Activated B cell treated with CpG ODN at 0.5 μM for 24 hours (primary cell): ENCODE measurements around the gene CD70. TPM values are rescaled to one million over a fixed set of nuclear protein-coding genes. Genes with fewer than 3 reads are reported as not detected.
"Not testable (repeated sequence)": the region's sequence is repeated elsewhere in the genome, so short reads cannot be mapped to it uniquely, and the experiment has no call there.

Source experiments
- ATAC-seq: fragments of 200-7000 bp; cut with Tn5 transposase; one replicate; pipeline ENCODE4 v1.10.0; 2021; ENCODE audit warnings: low read depth, mild to moderate bottlenecking, moderate library complexity
- CTCF ChIA-PET: fragments of 350-600 bp; sonication (Branson Sonifier 250); formaldehyde crosslinking; loops from one replicate; lab custom pipeline; 2021; ENCODE audit warnings: antibody characterized with exemption; lab: Charles Lee
- POLR2A ChIA-PET: fragments of 350-600 bp; sonication (Branson Sonifier 250); formaldehyde crosslinking; loops from one replicate; lab custom pipeline; 2021; ENCODE audit warnings: antibody characterized with exemption; lab: Charles Lee
- DNase-seq: peaks from one replicate; pipeline ENCODE4 v3.0.0; 2022
- H3K27ac Mint-ChIP-seq: one replicate; pipeline ENCODE4 v1.8.0; 2020; ENCODE audit warnings: mixed read lengths
- H3K27me3 Mint-ChIP-seq: one replicate; pipeline ENCODE4 v1.8.0; 2021; ENCODE audit warnings: mixed read lengths
- H3K36me3 Mint-ChIP-seq: one replicate; pipeline ENCODE4 v1.8.0; 2021; ENCODE audit warnings: low read depth, mixed read lengths
- H3K4me1 Mint-ChIP-seq: one replicate; pipeline ENCODE4 v1.8.0; 2021; ENCODE audit warnings: mixed read lengths
- H3K4me3 Mint-ChIP-seq: one replicate; pipeline ENCODE4 v1.8.0; 2020; ENCODE audit warnings: mild to moderate bottlenecking, mixed read lengths
- H3K9me3 Mint-ChIP-seq: one replicate; pipeline ENCODE4 v1.8.0; 2020; ENCODE audit warnings: mixed read lengths
- CTCF ChIP-seq: fragments of 200-600 bp; IDR thresholded peaks from one replicate; pipeline ENCODE4 v1.8.0; 2022; ENCODE audit warnings: antibody characterized with exemption, mild to moderate bottlenecking
- intact Hi-C: fragments of 100-400 bp; cut with micrococcal nuclease; formaldehyde crosslinking; loops from one replicate; pipeline ENCODE4 v1.15.1; 2024
- total RNA-seq: library from RNA; stranded (reverse); gene quantifications from 2 replicates; pipeline ENCODE4 v1.2.3, GENCODE V29; 2022

Gene CD70
- total RNA-seq, 1 donor from 2014 or later = 29.3 TPM

- Mint-ChIP-seq H3K4me3 (no peak overlapping the region), H3K4me1 (peaks cover 11% of the 10 kb centered on the region), H3K36me3 (no peaks in the 10 kb centered on the region), H3K9me3 (no peaks in the 10 kb centered on the region), H3K27ac (no peak overlapping the region), H3K27me3 (no peaks in the 10 kb centered on the region)
- intact Hi-C loops = no loop called here
- ChIA-PET POLR2A (interaction anchor here (0.6 kb wide), 1 partner anchor 30 kb away, joined by 9 read pairs; no protein-coding TSS in a partner anchor), CTCF (no interaction called here)
- TF ChIP-seq CTCF = no peak
- DNase-seq (no peak), ATAC-seq (no peak)
Measured at GRCh38 chr19:6556043-6556449, 34.9 kb downstream of the CD70 start.

GRCh38 chr19:6551607-6552450 lies 39.1 kb downstream of the CD70 start:
- Mint-ChIP-seq H3K27ac (no peak overlapping the region), H3K27me3 (no peaks in the 10 kb centered on the region), H3K4me1 (peaks cover 9% of the 10 kb centered on the region), H3K9me3 (peaks cover 4% of the 10 kb centered on the region), H3K36me3 (no peaks in the 10 kb centered on the region), H3K4me3 (peak overlapping the region; percentile 19)
- no peak for TF ChIP-seq CTCF
- DNase-seq (peak; percentile 35), ATAC-seq (peak; percentile 88)
- ChIA-PET CTCF (interaction anchor here (0.6 to 2.2 kb wide), 6 partner anchors 16 to 273 kb away, joined by 3 to 8 read pairs (median 4); no protein-coding TSS in a partner anchor), POLR2A (interaction anchor here (0.5 to 1.6 kb wide), 13 partner anchors 12 to 231 kb away, joined by 3 to 9 read pairs (median 5); partner anchors contain the start of genes TNFSF9 and VAV1)
- intact Hi-C loops = loop anchor here (1.0 to 5.0 kb wide), 2 partner anchors 24 to 35 kb away; no protein-coding TSS in a partner anchor

- no peak for TF ChIP-seq CTCF
- peaks cover 9% of the 10 kb centered on the region for H3K4me1 Mint-ChIP-seq
- no peak for DNase-seq
- H3K27me3 Mint-ChIP-seq = no peaks in the 10 kb centered on the region
- intact Hi-C loops = loop anchor here (5.0 kb wide), 1 partner anchor 34 kb away; no protein-coding TSS in a partner anchor
- no peaks in the 10 kb centered on the region for H3K36me3 Mint-ChIP-seq
- H3K9me3 Mint-ChIP-seq = peaks cover 4% of the 10 kb centered on the region
- H3K4me3 Mint-ChIP-seq = no peak overlapping the region
- no peak for ATAC-seq
- ChIA-PET CTCF (interaction anchor here (0.6 to 2.2 kb wide), 4 partner anchors 15 to 82 kb away, joined by 3 to 8 read pairs (median 6); no protein-coding TSS in a partner anchor), POLR2A (interaction anchor here (0.6 to 1.6 kb wide), 5 partner anchors 12 to 187 kb away, joined by 3 to 7 read pairs (median 4); partner anchors contain the start of gene TNFSF9)
- no peak overlapping the region for H3K27ac Mint-ChIP-seq
Measured at GRCh38 chr19:6551091-6551490, 39.9 kb downstream of the CD70 start.

- not testable (repeated sequence) for H3K36me3 Mint-ChIP-seq, DNase-seq, H3K27me3 Mint-ChIP-seq, H3K4me1 Mint-ChIP-seq, H3K27ac Mint-ChIP-seq, ATAC-seq, H3K9me3 Mint-ChIP-seq, H3K4me3 Mint-ChIP-seq
- POLR2A ChIA-PET = interaction anchor here (0.6 to 1.4 kb wide), 5 partner anchors 11 to 250 kb away, joined by 3 to 7 read pairs (median 4); partner anchors contain the start of gene TNFSF9
- CTCF ChIA-PET = interaction anchor here (0.6 kb wide), 1 partner anchor 14 kb away, joined by 3 read pairs; no protein-coding TSS in a partner anchor
- intact Hi-C loops = loop anchor here (5.0 kb wide), 1 partner anchor 33 kb away; no protein-coding TSS in a partner anchor
Measured at GRCh38 chr19:6550679-6551078, 40.3 kb downstream of the CD70 start.

GRCh38 chr19:6543866-6544347 lies 47.0 kb downstream of the CD70 start:
- POLR2A ChIA-PET = interaction anchor here (1.5 kb wide), 1 partner anchor 21 kb away, joined by 3 read pairs; no protein-coding TSS in a partner anchor
- intact Hi-C loops = no loop called here
- Mint-ChIP-seq H3K9me3 (peaks cover 4% of the 10 kb centered on the region), H3K4me1 (peaks cover 8% of the 10 kb centered on the region), H3K27me3 (no peaks in the 10 kb centered on the region), H3K36me3 (no peaks in the 10 kb centered on the region), H3K27ac (no peak overlapping the region), H3K4me3 (no peak overlapping the region)
- CTCF ChIA-PET = no interaction called here
- DNase-seq (no peak), ATAC-seq (no peak)
- no peak for TF ChIP-seq CTCF
